Testis (tissue), 5 donors: ENCODE results near the gene NCMAP. TPM values are rescaled to one million over a fixed set of nuclear protein-coding genes. Genes with fewer than 3 reads are reported as not detected.

Source experiments
- DNase-seq: peaks from one replicate; pipeline ENCODE4 v3.0.0-alpha.2; 2019
- H3K27ac ChIP-seq, 2 donors: fragments of 200-600 bp; sonication (generic); one replicate each; pipeline ENCODE4 v1.5.1; 2019
- H3K27me3 ChIP-seq: fragments of 200-600 bp; sonication (generic); one replicate; pipeline ENCODE4 v1.5.1; 2019
- H3K36me3 ChIP-seq: fragments of 200-600 bp; sonication (generic); one replicate; pipeline ENCODE4 v1.5.1; 2017; ENCODE audit warnings: low read depth; ENCODE audit errors: missing control alignments
- H3K4me1 ChIP-seq: fragments of 200-600 bp; sonication (generic); one replicate; pipeline ENCODE4 v1.5.1; 2019
- H3K4me3 ChIP-seq, 2 donors: fragments of 200-600 bp; sonication (generic); one replicate each; pipeline ENCODE4 v1.5.1; 2017 to 2019
- H3K9me3 ChIP-seq: fragments of 200-600 bp; sonication (generic); one replicate; pipeline ENCODE4 v1.5.1; 2017
- CTCF ChIP-seq, 3 experiments: fragments of 450-650 bp in 2 of 3; fragments of 200-600 bp in 1 of 3; sonication (generic) in 1 of 3; IDR thresholded peaks; one replicate each; pipeline ENCODE4 v1.5.1; 2016 to 2019; ENCODE audit warnings: antibody characterized with exemption in 3 of 3, mild to moderate bottlenecking in 2 of 3, moderate library complexity in 1 of 3
- POLR2A ChIP-seq: fragments of 450-650 bp; IDR thresholded peaks from one replicate; pipeline ENCODE4 v1.6.1; 2017; ENCODE audit warnings: antibody characterized with exemption, mild to moderate bottlenecking, moderate library complexity
- WGBS, 2 donors: methylation state at CpG; one replicate each; pipeline ENCODE4 v1.1.5; 2018; 5-methylcytosine and 5-hydroxymethylcytosine counted together
- intact Hi-C: fragments of 100-400 bp; cut with DNase I; formaldehyde crosslinking; loops from one replicate; pipeline ENCODE4 v1.15.1; 2023; ENCODE audit warnings: low total_unique reads
- long read RNA-seq, 2 donors: transcript quantifications; one replicate each; lab custom pipeline, GENCODE V29; 2026
- polyA plus RNA-seq: library from polyadenylated mRNA; stranded (reverse); fragments of 350-450 nt; fragmentation: Illumina TruSeq; extraction: RNeasy Lipid Tissue Mini Kit (QIAGEN cat#74804); gene quantifications from one replicate; pipeline ENCODE4 v1.2.3, GENCODE V29; 2014; ENCODE audit warnings: low read depth, low replicate concordance; ENCODE audit not compliant: insufficient read depth
- total RNA-seq, 2 donors: library from RNA; depleted of rRNA; stranded (reverse); fragments of >200 nt; gene quantifications; one replicate each; pipeline ENCODE4 v1.2.3, GENCODE V29; 2016

NCMAP gene
- total RNA-seq: 1 to 10 TPM in 1 of 2 donors, under 1 TPM in 1; 0.24 to 1.1 TPM
- polyA plus RNA-seq: 0.26 TPM
- long read RNA-seq, donor 1, partial matches to known transcripts: 0 of 2 reads
- long read RNA-seq, donor 1, other reads (novel, unspliced or antisense): 0 of 2 reads
- long read RNA-seq, donor 2, partial matches to known transcripts: 0 of 1 reads
- long read RNA-seq, donor 2, other reads (novel, unspliced or antisense): 0 of 1 reads

- H3K27ac ChIP-seq: no peak within 1 kb of the TSS
- no peaks in the 10 kb centered on the region for H3K4me1 ChIP-seq
- intact Hi-C loops: no loop called here
- TF ChIP-seq CTCF (IDR thresholded peaks at IDR 0.05): no peak
- TF ChIP-seq POLR2A: no peak
- H3K4me3 ChIP-seq: peak within 1 kb of the TSS in 1 of 2 donors; percentile 9
- WGBS, 2 donors: 2 to 4% methylated on average over 16 to 29 of the region's 61 CpGs
- H3K27me3 ChIP-seq: no peaks in the 10 kb centered on the region
- peak; percentile 36 for DNase-seq
- no peaks in the 10 kb centered on the region for H3K36me3 ChIP-seq
- H3K9me3 ChIP-seq: no peaks in the 10 kb centered on the region
Measured at GRCh38 chr1:24555591-24556413, at the start of gene NCMAP. TSS of gene NCMAP (plus strand) at chr1:24556087. CDS start at chr1:24595431, 39,344 bp downstream.

GRCh38 chr1:24506691-24507381, 49.1 kb upstream of the NCMAP start:
- TF ChIP-seq POLR2A (no peak), CTCF (IDR thresholded peaks at IDR 0.05) (no peak)
- H3K4me1 ChIP-seq: peaks cover 5% of the 10 kb centered on the region
- intact Hi-C loops: no loop called here
- no peaks in the 10 kb centered on the region for H3K9me3 ChIP-seq
- no peaks in the 10 kb centered on the region for H3K27me3 ChIP-seq
- H3K36me3 ChIP-seq: no peaks in the 10 kb centered on the region
- H3K4me3 ChIP-seq: no peak overlapping the region
- 79 to 82% methylated on average over 5 of the region's 5 CpGs for WGBS, 2 donors
- H3K27ac ChIP-seq: no peak overlapping the region
- DNase-seq: no peak

- H3K27ac ChIP-seq: no peak overlapping the region
- H3K27me3 ChIP-seq: no peaks in the 10 kb centered on the region
- no peak for TF ChIP-seq POLR2A
- TF ChIP-seq CTCF (IDR thresholded peaks at IDR 0.05): no peak
- no peaks in the 10 kb centered on the region for H3K36me3 ChIP-seq
- H3K9me3 ChIP-seq: no peaks in the 10 kb centered on the region
- H3K4me3 ChIP-seq: no peak overlapping the region
- intact Hi-C loops: no loop called here
- H3K4me1 ChIP-seq: peaks cover 5% of the 10 kb centered on the region
- WGBS, 2 donors: 92 to 95% methylated on average over 5 of the region's 5 CpGs
- no peak for DNase-seq
Measured at GRCh38 chr1:24507405-24507804, 48.5 kb upstream of the NCMAP start.

GRCh38 chr1:24508911-24509310, 47.0 kb upstream of the NCMAP start:
- 92% methylated on average over 5 of the region's 5 CpGs for whole genome bisulfite sequencing, 2 donors
- no peaks in the 10 kb centered on the region for H3K9me3 ChIP-seq
- H3K27ac ChIP-seq: no peak overlapping the region
- TF ChIP-seq CTCF (IDR thresholded peaks at IDR 0.05) (no peak), POLR2A (no peak)
- intact Hi-C loops: no loop called here
- no peaks in the 10 kb centered on the region for H3K4me1 ChIP-seq
- DNase-seq: no peak
- no peak overlapping the region for H3K4me3 ChIP-seq
- H3K27me3 ChIP-seq: no peaks in the 10 kb centered on the region
- H3K36me3 ChIP-seq: no peaks in the 10 kb centered on the region
